Lung (tissue), 12 donors: ENCODE results near the gene GADD45G. TPM values are rescaled to one million over a fixed set of nuclear protein-coding genes. Genes with fewer than 3 reads are reported as not detected.

Experiments used
- ATAC-seq: fragments of 200-7000 bp; cut with Tn5 transposase; one replicate; pipeline ENCODE4 v1.9.1; 2020; ENCODE audit warnings: moderate number of reproducible peaks; ENCODE audit not compliant: insufficient read depth, low FRiP score
- DNase-seq, 3 donors: peaks; one replicate each; pipeline ENCODE4 v3.0.0-alpha.2; 2013 to 2017
- H3K27ac ChIP-seq, 2 donors: one replicate each; pipeline ENCODE4 v1.5.1; 2013; ENCODE audit warnings: mild to moderate bottlenecking in 2 of 2, moderate library complexity in 2 of 2, control low read depth in 1 of 2, inconsistent platforms in 1 of 2, low read depth in 1 of 2, low read length in 1 of 2
- H3K27me3 ChIP-seq, 3 donors: one replicate each; pipeline ENCODE4 v1.5.1; 2013; ENCODE audit warnings: low read length in 2 of 3; ENCODE audit not compliant: control insufficient read depth in 3 of 3, insufficient read depth in 3 of 3
- H3K36me3 ChIP-seq, 4 donors: one replicate each; pipeline ENCODE4 v1.5.1; 2013; ENCODE audit warnings: low read length in 4 of 4, mild to moderate bottlenecking in 1 of 4, moderate library complexity in 1 of 4; ENCODE audit not compliant: control insufficient read depth in 4 of 4, insufficient read depth in 4 of 4
- H3K4me1 ChIP-seq, 5 donors: one replicate each; pipeline ENCODE4 v1.5.1; 2013; ENCODE audit warnings: low read length in 5 of 5, mild to moderate bottlenecking in 2 of 5, moderate library complexity in 1 of 5; ENCODE audit not compliant: control insufficient read depth in 5 of 5, insufficient read depth in 5 of 5
- H3K4me3 ChIP-seq: one replicate; pipeline ENCODE4 v1.5.1; 2013; ENCODE audit warnings: mild to moderate bottlenecking, control low read depth, moderate library complexity
- H3K9ac ChIP-seq, 2 donors: one replicate each; pipeline ENCODE4 v1.5.1; 2013; ENCODE audit warnings: low read length in 2 of 2, control low read depth in 1 of 2; ENCODE audit not compliant: insufficient read depth in 1 of 2
- H3K9me3 ChIP-seq, 4 donors: one replicate each; pipeline ENCODE4 v1.5.1; 2013; ENCODE audit warnings: low read length in 3 of 4, mild to moderate bottlenecking in 1 of 4, moderate library complexity in 1 of 4; ENCODE audit not compliant: control insufficient read depth in 4 of 4, insufficient read depth in 3 of 4
- WGBS, 2 donors: extraction: QIAGEN DNeasy Blood & Tissue Kit; methylation state at CpG; one replicate each; pipeline ENCODE4 v1.1.7; 2013; 5-methylcytosine and 5-hydroxymethylcytosine counted together
- polyA plus RNA-seq, 2 donors: library from polyadenylated mRNA; stranded (reverse); fragments of 200-250 nt; gene quantifications; one replicate each; pipeline ENCODE4 v1.2.1, GENCODE V29; 2013
- total RNA-seq, 2 donors: library from RNA; depleted of rRNA in 1 of 2; stranded (reverse); fragments of >200 nt in 1 of 2; gene quantifications; one replicate each; pipeline ENCODE4 v1.2.1, GENCODE V29; 2014 to 2021
- TF ChIP-seq, protein P1 (sequence below): IDR thresholded peaks from 2 replicates; pipeline ENCODE4 v1.5.1; 2012; ENCODE audit warnings: mild to moderate bottlenecking; ENCODE audit errors: control extremely low read depth, extremely low read depth
- donor health status: control.
- donor health status: control.
- donor health status: Bipolar disorder and iron deficiency.
- donor health status: healthy.
- donor health status: DM: yes; HTN: yes; CAD: no.

The GADD45G gene
- total and polyA plus RNA-seq, 4 donors: 9.9 to 70.3 (median 33.5) TPM

DNA sequence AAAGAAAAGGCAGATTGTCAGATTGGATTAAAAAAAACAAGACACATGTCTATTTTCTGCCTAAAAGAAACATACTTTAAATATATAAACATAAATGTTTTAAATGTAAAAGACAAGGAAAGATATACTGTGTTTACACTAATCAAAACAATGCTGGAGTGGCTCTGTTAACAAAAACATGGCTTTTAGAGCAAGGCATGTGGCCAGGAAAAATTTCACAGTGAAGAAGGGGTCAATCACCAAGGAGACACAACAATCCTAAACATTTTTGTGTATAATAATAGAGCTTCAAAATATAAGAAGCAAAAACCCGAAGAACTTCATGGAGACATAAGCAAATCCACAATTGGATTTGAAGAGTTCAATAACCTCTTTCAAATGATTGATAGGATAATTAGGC lies 18.5 kb upstream of the GADD45G start:
- TF ChIP-seq, protein P1, sequence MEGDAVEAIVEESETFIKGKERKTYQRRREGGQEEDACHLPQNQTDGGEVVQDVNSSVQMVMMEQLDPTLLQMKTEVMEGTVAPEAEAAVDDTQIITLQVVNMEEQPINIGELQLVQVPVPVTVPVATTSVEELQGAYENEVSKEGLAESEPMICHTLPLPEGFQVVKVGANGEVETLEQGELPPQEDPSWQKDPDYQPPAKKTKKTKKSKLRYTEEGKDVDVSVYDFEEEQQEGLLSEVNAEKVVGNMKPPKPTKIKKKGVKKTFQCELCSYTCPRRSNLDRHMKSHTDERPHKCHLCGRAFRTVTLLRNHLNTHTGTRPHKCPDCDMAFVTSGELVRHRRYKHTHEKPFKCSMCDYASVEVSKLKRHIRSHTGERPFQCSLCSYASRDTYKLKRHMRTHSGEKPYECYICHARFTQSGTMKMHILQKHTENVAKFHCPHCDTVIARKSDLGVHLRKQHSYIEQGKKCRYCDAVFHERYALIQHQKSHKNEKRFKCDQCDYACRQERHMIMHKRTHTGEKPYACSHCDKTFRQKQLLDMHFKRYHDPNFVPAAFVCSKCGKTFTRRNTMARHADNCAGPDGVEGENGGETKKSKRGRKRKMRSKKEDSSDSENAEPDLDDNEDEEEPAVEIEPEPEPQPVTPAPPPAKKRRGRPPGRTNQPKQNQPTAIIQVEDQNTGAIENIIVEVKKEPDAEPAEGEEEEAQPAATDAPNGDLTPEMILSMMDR: no peak
- no peaks in the 10 kb centered on the region for H3K27me3 ChIP-seq
- ATAC-seq: no peak
- H3K36me3 ChIP-seq: no peaks in the 10 kb centered on the region
- peaks cover 0 to 3% (median 0%) of the 10 kb centered on the region in 5 donors for H3K4me1 ChIP-seq
- no peak overlapping the region for H3K27ac ChIP-seq
- H3K4me3 ChIP-seq: no peak overlapping the region
- H3K9ac ChIP-seq: no peak overlapping the region
- WGBS, 2 donors: 69 to 90% methylated on average over 1 of the region's 1 CpG
- H3K9me3 ChIP-seq: no peaks in the 10 kb centered on the region
- DNase-seq: peak; percentile 52 to 84 (median 82)

- TF ChIP-seq, protein P1: no peak
- 91 to 95% methylated on average over 6 of the region's 6 CpGs for WGBS, 2 donors
Observed at GRCh38 chr9:89588271-89588879, 16.4 kb upstream of the GADD45G start.

DNA sequence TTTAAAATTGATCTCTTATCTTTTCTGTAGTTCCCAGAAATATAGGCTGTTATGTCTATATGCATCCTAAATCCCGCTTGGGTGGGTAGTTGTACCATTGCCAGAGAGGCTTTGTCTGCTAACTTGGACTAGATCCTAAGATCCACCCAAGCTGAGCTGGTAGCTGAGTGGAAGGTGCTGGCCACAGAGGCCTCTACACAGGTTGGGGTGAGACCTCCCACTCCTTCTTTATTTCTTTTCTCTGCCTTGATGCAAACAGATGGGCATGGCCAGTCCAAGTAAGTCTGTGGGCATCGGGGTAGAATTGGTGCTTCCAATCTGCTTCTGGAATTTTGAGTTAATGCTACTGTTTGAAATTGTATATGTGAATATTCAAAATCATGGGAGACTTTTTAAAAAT lies 14.4 kb upstream of the GADD45G start:
- no peaks in the 10 kb centered on the region for H3K27me3 ChIP-seq
- no peak overlapping the region for H3K9ac ChIP-seq
- TF ChIP-seq, protein P1: no peak
- 89 to 90% methylated on average over 2 of the region's 2 CpGs for WGBS, 2 donors
- H3K9me3 ChIP-seq: no peaks in the 10 kb centered on the region
- no peak for ATAC-seq
- peaks cover 0 to 15% (median 0%) of the 10 kb centered on the region in 5 donors for H3K4me1 ChIP-seq
- H3K27ac ChIP-seq: no peak overlapping the region
- no peaks in the 10 kb centered on the region for H3K36me3 ChIP-seq
- no peak for DNase-seq
- H3K4me3 ChIP-seq: no peak overlapping the region

More at GRCh38 chr9:89588271-89588879, 16.4 kb upstream of the GADD45G start:
- no peak overlapping the region for H3K4me3 ChIP-seq
- H3K4me1 ChIP-seq: peaks cover 0 to 15% (median 0%) of the 10 kb centered on the region in 5 donors
- H3K36me3 ChIP-seq: no peaks in the 10 kb centered on the region
- no peak for ATAC-seq
- no peak overlapping the region for H3K27ac ChIP-seq
- no peaks in the 10 kb centered on the region for H3K9me3 ChIP-seq
- no peak overlapping the region for H3K9ac ChIP-seq
- no peaks in the 10 kb centered on the region for H3K27me3 ChIP-seq
- DNase-seq: no peak
